GM12878 (cell line): ENCODE measurements around the gene ANO7. TPM values are rescaled to one million over a fixed set of nuclear protein-coding genes. Genes with fewer than 3 reads are reported as not detected.

ENCODE experiments used
- ATAC-seq: fragments of 200-7000 bp; cut with Tn5 transposase; 3 replicates; pipeline ENCODE4 v1.9.1; 2020; ENCODE audit warnings: mild to moderate bottlenecking, moderate library complexity
- BruUV-seq: library from RNA; stranded (reverse); fragments of 400-500 nt; replicated peaks from 2 replicates; lab custom pipeline; 2021; lab: Mats Ljungman, UMichigan
- CTCF ChIA-PET: fragments of 300-600 bp; sonication (Branson Sonifier 250); formaldehyde crosslinking; extraction: SDS; loops from one replicate; lab custom pipeline; 2021; ENCODE audit warnings: inconsistent platforms; lab: Yijun Ruan, JAX
- POLR2A ChIA-PET: fragments of 350-600 bp; formaldehyde crosslinking; extraction: SDS; loops from one replicate; lab custom pipeline; 2021; ENCODE audit warnings: inconsistent platforms; lab: Charles Lee
- RAD21 ChIA-PET: fragments of 300-600 bp; sonication (Branson Sonifier 250); formaldehyde crosslinking; loops from one replicate; lab custom pipeline; 2023; ENCODE audit warnings: antibody characterized with exemption; ENCODE audit not compliant: unreplicated experiment; lab: Charles Lee
- SMC1A ChIA-PET: fragments of 300-600 bp; sonication (Branson Sonifier 250); formaldehyde crosslinking; loops from one replicate; lab custom pipeline; 2023; ENCODE audit not compliant: unreplicated experiment, uncharacterized antibody; lab: Charles Lee
- DNase-seq: peaks from one replicate; pipeline ENCODE4 v3.0.0-alpha.2; 2011; ENCODE audit warnings: low read depth, low spot score
- FAIRE-seq: peaks from 3 replicates; lab custom pipeline; 2011; peaks lifted over from hg19 to GRCh38; lab: Jason Lieb, UNC
- H2AFZ ChIP-seq: 2 replicates; pipeline ENCODE4 v1.6.0; 2011; ENCODE audit warnings: low read depth, low read length, control low read depth; ENCODE audit not compliant: control insufficient read depth
- H3K27ac ChIP-seq: 2 replicates; pipeline ENCODE4 v1.5.1; 2011; ENCODE audit warnings: control low read depth; ENCODE audit not compliant: control insufficient read depth, insufficient read depth
- H3K27me3 ChIP-seq, 2 experiments: replicated peaks in 1 of 2; 2 replicates each; pipeline versions ENCODE4 v1.6.0 to v1.6.1; 2011; ENCODE audit warnings: low read length in 1 of 2; ENCODE audit not compliant: control insufficient read depth in 2 of 2, insufficient read depth in 2 of 2
- H3K36me3 ChIP-seq, 2 experiments: 2 replicates each; pipeline ENCODE4 v1.5.1; 2011; ENCODE audit warnings: low read length in 1 of 2; ENCODE audit not compliant: control insufficient read depth in 2 of 2, insufficient read depth in 2 of 2
- H3K4me1 ChIP-seq: 2 replicates; pipeline ENCODE4 v1.6.1; 2011; ENCODE audit warnings: mild to moderate bottlenecking, low read length, moderate library complexity, mixed read lengths; ENCODE audit not compliant: control insufficient read depth, insufficient read depth
- H3K4me2 ChIP-seq: 2 replicates; pipeline ENCODE4 v1.6.0; 2011; ENCODE audit warnings: control low read depth; ENCODE audit not compliant: control insufficient read depth, insufficient read depth
- H3K4me3 ChIP-seq: fragments of 200-600 bp; sonication (generic); 2 replicates; pipeline ENCODE4 v1.5.1; 2016
- H3K79me2 ChIP-seq: 2 replicates; pipeline ENCODE4 v1.6.0; 2011; ENCODE audit warnings: low read length; ENCODE audit not compliant: control insufficient read depth, insufficient read depth
- H3K9ac ChIP-seq: 2 replicates; pipeline ENCODE4 v1.8.0; 2011; ENCODE audit warnings: low read length, control low read depth, mixed read lengths; ENCODE audit not compliant: control insufficient read depth, insufficient read depth
- H3K9me3 ChIP-seq: replicated peaks from 3 replicates; pipeline ENCODE4 v1.5.1; 2011; ENCODE audit warnings: mild to moderate bottlenecking, low read length; ENCODE audit not compliant: control insufficient read depth, insufficient read depth
- H4K20me1 ChIP-seq: 2 replicates; pipeline ENCODE4 v1.6.0; 2011; ENCODE audit not compliant: control insufficient read depth, insufficient read depth
- BCL3 ChIP-seq: IDR thresholded peaks from 2 replicates; pipeline ENCODE4 v1.6.1; 2011; ENCODE audit warnings: borderline replicate concordance, low read depth, mild to moderate bottlenecking, moderate library complexity, low read length; ENCODE audit not compliant: insufficient read depth, poor library complexity, severe bottlenecking
- BRCA1 ChIP-seq: IDR thresholded peaks from 2 replicates; pipeline ENCODE4 v1.6.1; 2011; ENCODE audit warnings: low read depth, low read length, improper control_type of control experiment
- CBX5 ChIP-seq: sonication (generic); IDR thresholded peaks from 2 replicates; pipeline ENCODE4 v1.6.1; 2016; ENCODE audit warnings: low read depth, moderate library complexity, mild to moderate bottlenecking, inconsistent platforms
- EGR1 ChIP-seq, 2 experiments: IDR thresholded peaks; 1 replicate in 1 of 2; 2 replicates in 1 of 2; pipeline ENCODE4 v1.6.1; 2011 to 2012; ENCODE audit warnings: low read depth in 2 of 2, low read length in 2 of 2, borderline replicate concordance in 1 of 2, mild to moderate bottlenecking in 1 of 2, moderate library complexity in 1 of 2
- IKZF2 ChIP-seq, 2 experiments: fragments of 450-650 bp; IDR thresholded peaks; 2 replicates each; pipeline ENCODE4 v1.6.1; 2017; ENCODE audit warnings: mild to moderate bottlenecking in 2 of 2, moderate library complexity in 2 of 2
- MTA3 ChIP-seq: IDR thresholded peaks from 2 replicates; pipeline ENCODE4 v1.6.1; 2012; ENCODE audit warnings: low read length, inconsistent platforms, borderline replicate concordance
- MYC ChIP-seq: IDR thresholded peaks from 2 replicates; pipeline ENCODE4 v1.6.1; 2011; ENCODE audit warnings: mild to moderate bottlenecking, low read length, moderate library complexity, inconsistent platforms; ENCODE audit not compliant: insufficient read depth, insufficient replicate concordance, insufficient read length, severe bottlenecking
- YBX1 ChIP-seq: fragments of 450-650 bp; IDR thresholded peaks from 2 replicates; pipeline ENCODE4 v1.6.1; 2016; ENCODE audit warnings: antibody characterized with exemption
- ZBED1 ChIP-seq: IDR thresholded peaks from 2 replicates; pipeline ENCODE4 v1.6.1; 2016; ENCODE audit warnings: borderline replicate concordance
- WGBS: methylation state at CpG from one replicate; pipeline ENCODE4 v1.1.6; 2016; ENCODE audit warnings: low lambda C conversion rate; ENCODE audit not compliant: insufficient replicate concordance, insufficient coverage; ENCODE audit errors: missing lambda C conversion rate; 5-methylcytosine and 5-hydroxymethylcytosine counted together
- in situ Hi-C: fragments of 300-500 bp; cut with MboI; formaldehyde crosslinking; loops from 9 replicates; pipeline ENCODE4 v1.14.3; 2018; ENCODE audit warnings: mixed read lengths
- intact Hi-C: fragments of 100-400 bp; cut with micrococcal nuclease; formaldehyde crosslinking; loops from one replicate; pipeline ENCODE4 v1.14.2; 2022; ENCODE audit not compliant: unreplicated experiment
- polyA plus RNA-seq, 11 experiments: library from polyadenylated mRNA; depleted of rRNA in 4 of 11; unstranded in 6 of 11; stranded (reverse) in 5 of 11; fragments of >200 nt; fragmentation: Nextera tagmentation in 4 of 11; fragmentation: Illumina TruSeq in 1 of 11; extraction: Ambion mirVana in 4 of 11; extraction: Trizol in 1 of 11; gene quantifications; 1 replicate in 1 of 11; 2 replicates in 10 of 11; pipeline versions ENCODE4 v1.2.1 to v1.2.3, GENCODE V29; 2011 to 2016; ENCODE audit warnings: inconsistent platforms in 2 of 11, missing spikeins in 2 of 11, low read depth in 1 of 11
- total RNA-seq, 4 experiments: library from RNA; depleted of rRNA in 3 of 4; stranded (reverse); fragments of >200 nt in 3 of 4; fragmentation: Illumina TruSeq in 1 of 4; extraction: Trizol in 1 of 4; gene quantifications; 2 replicates each; pipeline versions ENCODE4 v1.2.1 to v1.2.3, GENCODE V29; 2013 to 2021

The ANO7 gene
- total and polyA plus RNA-seq, 10 of the 15 experiments (the other 5 are each of a cell fraction or from before 2014, with no cell fraction given), result 0.08 to 1.4 (median 0.44) TPM

DNA sequence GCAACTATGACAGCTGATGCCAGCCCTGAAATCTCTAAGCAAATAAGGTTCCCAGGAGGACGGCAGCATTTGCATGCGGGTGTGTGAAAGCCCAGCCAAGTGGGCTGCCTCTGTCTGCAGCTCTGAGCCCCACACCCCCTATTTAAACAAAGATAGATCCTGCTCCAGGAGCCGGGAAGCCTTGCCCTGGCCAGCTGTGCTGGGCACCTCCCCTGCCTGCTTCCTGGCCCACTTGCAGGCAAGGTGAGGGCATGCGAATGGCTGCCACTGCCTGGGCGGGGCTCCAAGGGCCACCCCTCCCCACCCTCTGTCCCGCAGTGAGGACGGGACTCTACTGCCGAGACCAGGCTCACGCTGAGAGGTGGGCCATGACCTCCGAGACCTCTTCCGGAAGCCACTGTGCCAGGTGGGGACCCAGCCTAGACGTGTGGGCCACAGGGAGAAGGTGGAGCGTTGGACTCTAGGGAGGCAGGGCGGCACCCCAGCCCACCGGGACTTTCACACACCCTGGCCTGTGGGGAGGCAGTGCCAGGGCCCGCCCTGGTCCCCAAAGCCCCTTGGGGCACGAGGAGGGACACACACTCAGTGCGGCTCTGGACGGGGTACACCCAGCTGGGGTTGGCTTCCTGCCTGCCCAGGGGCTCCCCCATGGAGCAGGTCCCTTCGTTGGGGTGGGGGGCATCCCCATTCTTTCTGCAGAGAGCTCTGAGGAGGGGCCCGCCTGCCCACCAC is at the start of gene ANO7 (continued):
- TF ChIP-seq IKZF2 (IDR thresholded peaks at IDR 0.05) (no peak), BCL3 (no peak)

GRCh38 chr2:241139531-241140444 is 48.7 kb upstream of the ANO7 start:
- Histone ChIP-seq H3K27ac (no peak overlapping the region), H2AFZ (no peak overlapping the region), H3K4me1 (no peaks in the 10 kb centered on the region), H3K36me3 (peaks cover 6 to 26% of the 10 kb centered on the region in 2 experiments)
- SMC1A ChIA-PET, result no interaction called here
- intact Hi-C loops, result loop anchor here (10.0 kb wide), 1 partner anchor 55 kb away; no protein-coding TSS in a partner anchor
- DNase-seq, result no peak
- no peak for TF ChIP-seq EGR1 (IDR thresholded peaks at IDR 0.05; ENCODE audit: borderline replicate concordance in 1 of 2, low read depth in 2 of 2, low read length in 2 of 2)
- no peak for TF ChIP-seq CBX5
- no peak for TF ChIP-seq BRCA1
- no peak for TF ChIP-seq ZBED1
- TF ChIP-seq MTA3, result no peak
- TF ChIP-seq MYC, result no peak
- TF ChIP-seq YBX1, result no peak
- TF ChIP-seq, all 136 proteins: peak for 0
- in situ Hi-C loops, result no loop called here
- no peaks in the 10 kb centered on the region; the same call in 1 of the 2 replicates for H3K79me2 ChIP-seq
- RAD21 ChIA-PET, result interaction anchor here (0.8 kb wide), 1 partner anchor 29 kb away, joined by 3 read pairs; no protein-coding TSS in a partner anchor
- 96% methylated on average over 24 of the region's 24 CpGs for WGBS
- ATAC-seq (no peak), FAIRE-seq (no peak)
- no TSS peak for BruUV-seq
- H4K20me1 ChIP-seq, result no peaks in the 10 kb centered on the region
- H3K27me3 ChIP-seq, result no peaks in the 10 kb centered on the region; a peak in 1 of 4 replicates
- no peak overlapping the region for H3K9ac ChIP-seq
- no peak overlapping the region for H3K4me2 ChIP-seq
- H3K4me3 ChIP-seq, result no peak overlapping the region
- no peaks in the 10 kb centered on the region for H3K9me3 ChIP-seq
- CTCF ChIA-PET, result no interaction called here
- POLR2A ChIA-PET, result interaction anchor here (1.2 kb wide), 1 partner anchor 40 kb away, joined by 4 read pairs; no protein-coding TSS in a partner anchor
